Fibroblast of lung (primary cell): ENCODE data around the gene C9. TPM values are rescaled to one million over a fixed set of nuclear protein-coding genes. Genes with fewer than 3 reads are reported as not detected.

Experiments used
- DNase-seq, 2 donors: peaks; one replicate each; pipeline versions ENCODE4 v3.0.0 to v3.0.0-alpha.2; 2010; ENCODE audit warnings: low read depth in 2 of 2
- H2AFZ ChIP-seq: 2 replicates; pipeline ENCODE4 v1.5.1; 2012; ENCODE audit warnings: low read length, control low read depth, inconsistent platforms
- H3K27ac ChIP-seq: 2 replicates; pipeline ENCODE4 v1.5.1; 2011; ENCODE audit warnings: low read length, control low read depth; ENCODE audit not compliant: insufficient read depth
- H3K27me3 ChIP-seq: 2 replicates; pipeline ENCODE4 v1.5.1; 2011; ENCODE audit warnings: mild to moderate bottlenecking, low read length; ENCODE audit not compliant: control insufficient read depth, insufficient read depth
- H3K36me3 ChIP-seq: 2 replicates; pipeline ENCODE4 v1.5.1; 2011; ENCODE audit warnings: low read length; ENCODE audit not compliant: control insufficient read depth, insufficient read depth
- H3K4me1 ChIP-seq: 2 replicates; pipeline ENCODE4 v1.5.1; 2011; ENCODE audit warnings: low read length; ENCODE audit not compliant: control insufficient read depth, insufficient read depth; ENCODE audit errors: extremely low read depth
- H3K4me2 ChIP-seq: 2 replicates; pipeline ENCODE4 v1.5.1; 2011; ENCODE audit warnings: low read length, control low read depth; ENCODE audit not compliant: insufficient read depth; ENCODE audit errors: extremely low read depth
- H3K4me3 ChIP-seq, 4 experiments: fragments of 200-600 bp in 1 of 4; sonication (generic) in 1 of 4; replicated peaks in 1 of 4; 2 replicates each; pipeline ENCODE4 v1.5.1; 2011 to 2016; ENCODE audit warnings: low read length in 4 of 4, low read depth in 3 of 4, mild to moderate bottlenecking in 3 of 4, control low read depth in 2 of 4, inconsistent platforms in 1 of 4, mixed read lengths in 1 of 4; ENCODE audit not compliant: insufficient read depth in 1 of 4; ENCODE audit errors: control extremely low read depth in 1 of 4
- H3K79me2 ChIP-seq: 2 replicates; pipeline ENCODE4 v1.5.1; 2012; ENCODE audit warnings: mild to moderate bottlenecking, low read length, inconsistent platforms; ENCODE audit not compliant: control insufficient read depth, insufficient read depth
- H3K9ac ChIP-seq: 2 replicates; pipeline ENCODE4 v1.5.1; 2011; ENCODE audit warnings: mild to moderate bottlenecking, low read length, control low read depth; ENCODE audit not compliant: insufficient read depth
- H3K9me3 ChIP-seq: 2 replicates; pipeline ENCODE4 v1.5.1; 2012; ENCODE audit warnings: low read depth, low read length; ENCODE audit not compliant: control insufficient read depth, insufficient read depth
- H4K20me1 ChIP-seq: 2 replicates; pipeline ENCODE4 v1.5.1; 2011; ENCODE audit warnings: low read length; ENCODE audit not compliant: control insufficient read depth, insufficient read depth; ENCODE audit errors: extremely low read depth
- EZH2 ChIP-seq: IDR thresholded peaks from 2 replicates; pipeline ENCODE4 v1.5.1; 2012; ENCODE audit warnings: low read length, control low read depth, mild to moderate bottlenecking; ENCODE audit errors: missing control alignments
- polyA plus RNA-seq, 2 donors: library from polyadenylated mRNA; depleted of rRNA in 1 of 2; stranded (reverse) in 1 of 2; unstranded in 1 of 2; fragments of >200 nt; gene quantifications; 2 replicates each; pipeline ENCODE4 v1.2.1, GENCODE V29; 2011 to 2012; ENCODE audit warnings: missing spikeins in 1 of 2
- total RNA-seq: library from RNA; depleted of rRNA; stranded (reverse); fragments of >200 nt; gene quantifications from 2 replicates; pipeline ENCODE4 v1.2.1, GENCODE V29; 2014
- TF ChIP-seq, protein P1 (sequence below), 2 donors: IDR thresholded peaks in 1 of 2; conservative IDR thresholded peaks in 1 of 2; 1 replicate in 1 of 2; 2 replicates in 1 of 2; pipeline ENCODE4 v1.5.1; 2011 to 2012; ENCODE audit warnings: low read length in 2 of 2, control low read depth in 1 of 2, inconsistent platforms in 1 of 2, low read depth in 1 of 2, mild to moderate bottlenecking in 1 of 2

The C9 gene
- total and polyA plus RNA-seq, 2 donors (not counting 1 experiment from before 2014, with no cell fraction given), result 0.06 to 0.33 TPM

GRCh38 chr5:39262981-39263380 is 101.3 kb downstream of the C9 start:
- H4K20me1 ChIP-seq, result no peaks in the 10 kb centered on the region
- H3K4me2 ChIP-seq, result no peak overlapping the region
- no peaks in the 10 kb centered on the region for H3K27me3 ChIP-seq
- no peaks in the 10 kb centered on the region for H3K36me3 ChIP-seq
- TF ChIP-seq, protein P1, sequence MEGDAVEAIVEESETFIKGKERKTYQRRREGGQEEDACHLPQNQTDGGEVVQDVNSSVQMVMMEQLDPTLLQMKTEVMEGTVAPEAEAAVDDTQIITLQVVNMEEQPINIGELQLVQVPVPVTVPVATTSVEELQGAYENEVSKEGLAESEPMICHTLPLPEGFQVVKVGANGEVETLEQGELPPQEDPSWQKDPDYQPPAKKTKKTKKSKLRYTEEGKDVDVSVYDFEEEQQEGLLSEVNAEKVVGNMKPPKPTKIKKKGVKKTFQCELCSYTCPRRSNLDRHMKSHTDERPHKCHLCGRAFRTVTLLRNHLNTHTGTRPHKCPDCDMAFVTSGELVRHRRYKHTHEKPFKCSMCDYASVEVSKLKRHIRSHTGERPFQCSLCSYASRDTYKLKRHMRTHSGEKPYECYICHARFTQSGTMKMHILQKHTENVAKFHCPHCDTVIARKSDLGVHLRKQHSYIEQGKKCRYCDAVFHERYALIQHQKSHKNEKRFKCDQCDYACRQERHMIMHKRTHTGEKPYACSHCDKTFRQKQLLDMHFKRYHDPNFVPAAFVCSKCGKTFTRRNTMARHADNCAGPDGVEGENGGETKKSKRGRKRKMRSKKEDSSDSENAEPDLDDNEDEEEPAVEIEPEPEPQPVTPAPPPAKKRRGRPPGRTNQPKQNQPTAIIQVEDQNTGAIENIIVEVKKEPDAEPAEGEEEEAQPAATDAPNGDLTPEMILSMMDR (conservative IDR thresholded peaks at IDR 0.05 in 1 of 2, IDR thresholded peaks at IDR 0.05 in 1 of 2; ENCODE audit: low read depth in 1 of 2, low read length in 2 of 2), result no peak
- TF ChIP-seq EZH2, result no peak
- H3K27ac ChIP-seq, result no peak overlapping the region
- no peaks in the 10 kb centered on the region for H3K79me2 ChIP-seq
- H3K4me1 ChIP-seq, result no peaks in the 10 kb centered on the region
- no peak overlapping the region for H3K9ac ChIP-seq
- H2AFZ ChIP-seq, result no peak overlapping the region
- no peak for DNase-seq
- no peak overlapping the region for H3K4me3 ChIP-seq
- H3K9me3 ChIP-seq, result no peaks in the 10 kb centered on the region

DNA sequence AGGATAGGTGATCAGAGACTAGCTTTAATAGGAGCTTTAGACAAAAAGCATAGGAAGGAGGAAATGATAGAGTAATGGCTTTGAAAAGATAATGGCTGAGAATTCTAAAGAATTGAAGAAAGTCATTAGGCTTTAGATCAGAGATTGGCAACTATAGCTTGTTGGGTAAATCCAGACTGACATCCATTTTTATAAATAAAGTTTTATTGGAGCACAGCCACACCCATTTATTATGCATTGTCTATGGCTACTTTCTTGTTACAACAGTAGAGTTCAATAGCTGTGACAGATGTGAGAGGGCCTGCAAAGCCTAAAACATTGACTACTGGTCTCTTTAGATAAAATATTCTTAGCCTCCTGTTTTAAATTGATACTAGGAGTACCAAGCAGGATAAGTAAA is 104.2 kb downstream of the C9 start:
- H3K9ac ChIP-seq, result no peak overlapping the region
- H3K4me1 ChIP-seq, result no peaks in the 10 kb centered on the region
- no peak overlapping the region for H3K27ac ChIP-seq
- TF ChIP-seq EZH2, result no peak
- TF ChIP-seq, protein P1 (conservative IDR thresholded peaks at IDR 0.05 in 1 of 2, IDR thresholded peaks at IDR 0.05 in 1 of 2; ENCODE audit: low read depth in 1 of 2, low read length in 2 of 2), result no peak
- H2AFZ ChIP-seq, result no peak overlapping the region
- no peaks in the 10 kb centered on the region for H3K9me3 ChIP-seq
- H3K79me2 ChIP-seq, result no peaks in the 10 kb centered on the region
- H3K27me3 ChIP-seq, result no peaks in the 10 kb centered on the region
- H3K36me3 ChIP-seq, result no peaks in the 10 kb centered on the region
- no peak for DNase-seq
- H3K4me2 ChIP-seq, result no peak overlapping the region
- H4K20me1 ChIP-seq, result no peaks in the 10 kb centered on the region
- no peak overlapping the region for H3K4me3 ChIP-seq

DNA sequence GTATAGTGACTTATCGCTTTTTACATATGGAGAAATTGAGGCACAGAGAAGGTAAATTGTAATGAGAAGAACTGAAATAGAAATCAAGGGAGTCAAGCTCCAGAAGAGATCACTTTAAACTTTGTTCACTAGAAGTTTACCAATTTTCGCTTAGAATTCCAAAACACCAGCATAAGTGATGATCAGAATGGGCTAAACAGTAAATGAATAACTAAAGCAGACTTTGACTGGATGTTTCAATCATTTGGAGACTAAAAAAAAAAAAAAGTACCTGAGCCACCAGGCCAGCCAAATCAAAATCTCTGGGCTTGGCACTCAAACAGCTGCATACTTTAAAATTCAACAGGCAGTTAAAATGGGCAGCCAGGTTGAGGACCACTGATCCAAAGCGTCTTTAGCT is 106.7 kb downstream of the C9 start:
- Histone ChIP-seq H3K27ac (no peak overlapping the region), H3K9ac (no peak overlapping the region), H3K27me3 (no peaks in the 10 kb centered on the region), H3K79me2 (no peaks in the 10 kb centered on the region), H2AFZ (no peak overlapping the region), H3K36me3 (no peaks in the 10 kb centered on the region), H3K4me3 (no peak overlapping the region), H3K4me2 (no peak overlapping the region), H4K20me1 (no peaks in the 10 kb centered on the region), H3K9me3 (no peaks in the 10 kb centered on the region), H3K4me1 (no peaks in the 10 kb centered on the region)
- TF ChIP-seq, protein P1 (conservative IDR thresholded peaks at IDR 0.05 in 1 of 2, IDR thresholded peaks at IDR 0.05 in 1 of 2; ENCODE audit: low read depth in 1 of 2, low read length in 2 of 2), result no peak
- TF ChIP-seq EZH2, result no peak
- DNase-seq, result no peak
